MM.1S (cell line): ENCODE data around the gene SEMA6A.

Experiments
- CTCF ChIP-seq: fragments of 300-600 bp; sonication (generic); IDR thresholded peaks from 2 replicates; pipeline ENCODE4 v1.5.1; 2016; ENCODE audit warnings: antibody characterized with exemption, low read length, mixed read lengths
- EZH2 ChIP-seq: fragments of 300-600 bp; sonication (generic); optimal IDR thresholded peaks from 2 replicates; pipeline ENCODE3; 2017; ENCODE audit warnings: low read depth, mild to moderate bottlenecking, antibody characterized with exemption, low read length, mixed read lengths

GRCh38 chr5:116524966-116525365, 49.7 kb downstream of the SEMA6A start:
- no peak for TF ChIP-seq CTCF
- no peak for TF ChIP-seq EZH2
